Endothelial cell of umbilical vein (primary cell): Measurements from ENCODE around the gene SLC26A8. TPM values are rescaled to one million over a fixed set of nuclear protein-coding genes. Genes with fewer than 3 reads are reported as not detected.

ENCODE experiments used
- BruUV-seq: library from RNA; stranded (reverse); fragments of 400-500 nt; replicated peaks from 2 replicates; lab custom pipeline; 2021; lab: Mats Ljungman, UMichigan
- CTCF ChIA-PET: fragments of 300-600, 350-600 bp; sonication (Branson Sonifier 250); formaldehyde crosslinking; loops from one replicate; lab custom pipeline; 2021; ENCODE audit warnings: antibody characterized with exemption, inconsistent platforms; lab: Charles Lee
- POLR2A ChIA-PET: fragments of 300-600, 350-600 bp; sonication (Branson Sonifier 250); formaldehyde crosslinking; loops from one replicate; lab custom pipeline; 2021; ENCODE audit warnings: antibody characterized with exemption, inconsistent platforms; lab: Charles Lee
- DNase-seq: peaks from one replicate; pipeline ENCODE4 v3.0.0-alpha.2; 2011; ENCODE audit warnings: low read depth, low spot score
- FAIRE-seq: peaks from 2 replicates; lab custom pipeline; 2011; peaks lifted over from hg19 to GRCh38; lab: Jason Lieb, UNC
- H2AFZ ChIP-seq: 2 replicates; pipeline ENCODE4 v1.6.0; 2012; ENCODE audit warnings: low read depth, low read length, control low read depth, inconsistent platforms
- H3K27ac ChIP-seq: 2 replicates; pipeline ENCODE4 v1.5.1; 2011; ENCODE audit warnings: low read depth, mild to moderate bottlenecking, control low read depth, low read length, moderate library complexity; ENCODE audit not compliant: insufficient read depth
- H3K27me3 ChIP-seq, 2 experiments: 2 replicates each; pipeline versions ENCODE4 v1.6.0 to v1.6.1; 2011; ENCODE audit warnings: low read length in 2 of 2, mixed read lengths in 1 of 2; ENCODE audit not compliant: control insufficient read depth in 2 of 2, insufficient read depth in 2 of 2
- H3K36me3 ChIP-seq, 2 experiments: 2 replicates in 1 of 2; 3 replicates in 1 of 2; pipeline ENCODE4 v1.5.1; 2011; ENCODE audit warnings: low read length in 2 of 2, mild to moderate bottlenecking in 1 of 2, moderate library complexity in 1 of 2; ENCODE audit not compliant: control insufficient read depth in 2 of 2, insufficient read depth in 2 of 2; ENCODE audit errors: extremely low read depth in 1 of 2
- H3K4me1 ChIP-seq: 3 replicates; pipeline ENCODE4 v1.5.1; 2011; ENCODE audit warnings: mild to moderate bottlenecking, low read length; ENCODE audit not compliant: control insufficient read depth, insufficient read depth; ENCODE audit errors: extremely low read depth
- H3K4me2 ChIP-seq: 2 replicates; pipeline ENCODE4 v1.6.1; 2011; ENCODE audit warnings: low read length, control low read depth, mixed read lengths; ENCODE audit not compliant: insufficient read depth
- H3K4me3 ChIP-seq, 3 experiments: fragments of 200-600 bp in 1 of 3; sonication (generic), shearing (Covaris generic) in 1 of 3; replicated peaks in 1 of 3; 2 replicates each; pipeline ENCODE4 v1.5.1; 2011 to 2016; ENCODE audit warnings: control low read depth in 3 of 3, low read length in 3 of 3, mild to moderate bottlenecking in 2 of 3, inconsistent platforms in 1 of 3, low read depth in 1 of 3, moderate library complexity in 1 of 3; ENCODE audit not compliant: insufficient read depth in 1 of 3
- H3K79me2 ChIP-seq: 2 replicates; pipeline ENCODE4 v1.6.0; 2012; ENCODE audit warnings: low read length, inconsistent platforms; ENCODE audit not compliant: control insufficient read depth, insufficient read depth
- H3K9ac ChIP-seq: replicated peaks from 2 replicates; pipeline ENCODE3; 2011; ENCODE audit warnings: low read length, control low read depth; ENCODE audit not compliant: insufficient read depth; ENCODE audit errors: extremely low read depth
- H3K9me1 ChIP-seq: replicated peaks from 3 replicates; pipeline ENCODE4 v1.6.0; 2011; ENCODE audit warnings: mild to moderate bottlenecking, low read length; ENCODE audit not compliant: control insufficient read depth, insufficient read depth; ENCODE audit errors: extremely low read depth
- H3K9me3 ChIP-seq: replicated peaks from 2 replicates; pipeline ENCODE4 v1.5.1; 2012; ENCODE audit warnings: low read length, inconsistent platforms; ENCODE audit not compliant: control insufficient read depth, insufficient read depth
- H4K20me1 ChIP-seq: replicated peaks from 2 replicates; pipeline ENCODE3; 2011; ENCODE audit warnings: mild to moderate bottlenecking, low read length; ENCODE audit not compliant: control insufficient read depth, insufficient read depth; ENCODE audit errors: extremely low read depth
- CTCF ChIP-seq, 2 donors: IDR thresholded peaks; 1 replicate in 1 of 2; 2 replicates in 1 of 2; pipeline ENCODE4 v1.5.1; 2011; ENCODE audit warnings: low read length in 2 of 2, mild to moderate bottlenecking in 2 of 2, moderate library complexity in 2 of 2, control low read depth in 1 of 2, inconsistent platforms in 1 of 2, low read depth in 1 of 2; ENCODE audit not compliant: insufficient read depth in 1 of 2; ENCODE audit errors: extremely low read depth in 1 of 2
- JUN ChIP-seq: IDR thresholded peaks from 2 replicates; pipeline ENCODE4 v1.6.1; 2011; ENCODE audit warnings: borderline replicate concordance, low read depth; ENCODE audit not compliant: insufficient read length, insufficient read depth
- MAX ChIP-seq: IDR thresholded peaks from 2 replicates; pipeline ENCODE4 v1.6.1; 2011; ENCODE audit not compliant: insufficient read depth, insufficient read length
- POLR2AphosphoS5 ChIP-seq: IDR thresholded peaks from 2 replicates; pipeline ENCODE4 v1.6.1; 2012; ENCODE audit warnings: low read depth, mild to moderate bottlenecking, control low read depth, low read length, moderate library complexity; ENCODE audit not compliant: insufficient read depth
- dilution Hi-C: fragments of 300-500 bp; cut with MboI; formaldehyde crosslinking; loops from one replicate; pipeline ENCODE4 v1.15.0; 2019; ENCODE audit warnings: low sequenced_read_pairs; ENCODE audit not compliant: extremely low pct_ligation_motif_present
- intact Hi-C: fragments of 100-400 bp; cut with micrococcal nuclease; formaldehyde crosslinking; loops from one replicate; pipeline ENCODE4 v1.10.0; 2022
- polyA plus RNA-seq, 4 experiments: library from polyadenylated mRNA; depleted of rRNA in 3 of 4; stranded (reverse) in 3 of 4; unstranded in 1 of 4; fragments of >200 nt; gene quantifications; 2 replicates each; pipeline versions ENCODE4 v1.2.1 to v1.2.3, GENCODE V29; 2011 to 2012; ENCODE audit warnings: missing spikeins in 1 of 4
- total RNA-seq: library from RNA; stranded (reverse); gene quantifications from 2 replicates; pipeline ENCODE4 v1.2.3, GENCODE V29; 2021

SLC26A8 gene
- total and polyA plus RNA-seq, 2 donors (not counting 3 experiments of a cell fraction or from before 2014, with no cell fraction given), result 0.01 TPM; not detected in 1

- Histone ChIP-seq H3K4me2 (no peak overlapping the region), H3K9me3 (peaks cover 1% of the 10 kb centered on the region), H2AFZ (no peak overlapping the region), H3K9ac (no peak overlapping the region), H3K4me1 (peaks cover 16% of the 10 kb centered on the region), H3K36me3 (no peaks in the 10 kb centered on the region), H3K9me1 (no peaks in the 10 kb centered on the region), H3K27ac (no peak overlapping the region), H3K79me2 (no peaks in the 10 kb centered on the region), H3K4me3 (no peak overlapping the region), H3K27me3 (peaks cover 2 to 6% of the 10 kb centered on the region in 2 experiments), H4K20me1 (no peaks in the 10 kb centered on the region)
- intact Hi-C loops (loop anchor here (1.0 to 10.0 kb wide), 2 partner anchors 219 to 371 kb away; partner anchors contain the start of gene ARMC12), dilution Hi-C loops (no loop called here)
- no TSS peak for BruUV-seq
- ChIA-PET POLR2A (no interaction called here), CTCF (interaction anchor here (0.7 to 2.0 kb wide), 10 partner anchors 14 to 433 kb away, joined by 3 to 13 read pairs (median 4); partner anchors contain the start of gene ARMC12)
- no peak for FAIRE-seq
- no peak for TF ChIP-seq MAX
- peak; percentile 17 to 27 for TF ChIP-seq CTCF (IDR thresholded peaks at IDR 0.05; ENCODE audit: extremely low read depth in 1 of 2, insufficient read depth in 1 of 2, low read depth in 1 of 2, low read length in 2 of 2)
- no peak for TF ChIP-seq POLR2AphosphoS5
- DNase-seq, result no peak
Observed at GRCh38 chr6:35955970-35956369, 68.5 kb downstream of the SLC26A8 start.

- ChIA-PET POLR2A (no interaction called here), CTCF (interaction anchor here (0.7 to 2.0 kb wide), 9 partner anchors 14 to 433 kb away, joined by 3 to 13 read pairs (median 4); partner anchors contain the start of gene ARMC12)
- TF ChIP-seq POLR2AphosphoS5 (no peak), MAX (no peak), JUN (no peak)
- intact Hi-C loops (loop anchor here (10.0 kb wide), 1 partner anchor 371 kb away; no protein-coding TSS in a partner anchor), dilution Hi-C loops (no loop called here)
- DNase-seq, result no peak
- no peak for FAIRE-seq
- H3K27ac ChIP-seq, result no peak overlapping the region
- H3K4me2 ChIP-seq, result no peak overlapping the region
- H4K20me1 ChIP-seq, result no peaks in the 10 kb centered on the region
- H3K36me3 ChIP-seq, result no peaks in the 10 kb centered on the region
- H3K79me2 ChIP-seq, result no peaks in the 10 kb centered on the region
- BruUV-seq, result no TSS peak
- no peak overlapping the region for H3K9ac ChIP-seq
- H3K4me1 ChIP-seq, result peaks cover 16% of the 10 kb centered on the region
- H3K27me3 ChIP-seq, result peaks cover 1 to 2% of the 10 kb centered on the region in 2 experiments
- H3K9me1 ChIP-seq, result no peaks in the 10 kb centered on the region
- peaks cover 1% of the 10 kb centered on the region for H3K9me3 ChIP-seq
- H3K4me3 ChIP-seq, result no peak overlapping the region
- H2AFZ ChIP-seq, result peak overlapping the region; percentile 48
Observed at GRCh38 chr6:35955521-35955920, 68.9 kb downstream of the SLC26A8 start.
